Esophagus squamous epithelium (tissue), 5 donors: Measurements from ENCODE around the gene CCND2. TPM values are rescaled to one million over a fixed set of nuclear protein-coding genes. Genes with fewer than 3 reads are reported as not detected.

Source experiments
- DNase-seq: peaks from one replicate; lab custom pipeline; 2025; lab: John Stamatoyannopoulos, UW
- H3K27ac ChIP-seq, 4 donors: fragments of 200-600 bp; sonication (generic); one replicate each; pipeline ENCODE4 v1.5.1; 2016 to 2019; ENCODE audit warnings: mild to moderate bottlenecking in 1 of 4
- H3K27me3 ChIP-seq, 4 donors: fragments of 200-600 bp; sonication (generic); 1 replicate in 3 of 4; 2 replicates in 1 of 4; pipeline versions ENCODE4 v1.5.1 to v1.6.0; 2017 to 2021; ENCODE audit warnings: antibody characterized with exemption in 1 of 4
- H3K36me3 ChIP-seq, 3 donors: fragments of 200-600 bp; sonication (generic); one replicate each; pipeline ENCODE4 v1.5.1; 2016 to 2019
- H3K4me1 ChIP-seq, 3 donors: fragments of 200-600 bp; sonication (generic); one replicate each; pipeline ENCODE4 v1.5.1; 2017 to 2019
- H3K4me3 ChIP-seq, 4 donors: fragments of 200-600 bp; sonication (generic); 1 replicate in 3 of 4; 2 replicates in 1 of 4; pipeline ENCODE4 v1.5.1; 2016 to 2019; ENCODE audit warnings: mild to moderate bottlenecking in 2 of 4, moderate library complexity in 1 of 4
- H3K9me3 ChIP-seq, 3 donors: fragments of 200-600 bp; sonication (generic); one replicate each; pipeline ENCODE4 v1.5.1; 2016 to 2019
- POLR2A ChIP-seq, 4 donors: fragments of 450-650 bp; IDR thresholded peaks; one replicate each; pipeline ENCODE4 v1.6.1; 2017; ENCODE audit warnings: antibody characterized with exemption in 4 of 4, mild to moderate bottlenecking in 4 of 4, moderate library complexity in 3 of 4
- WGBS, 2 donors: methylation state at CpG; one replicate each; pipeline ENCODE4 v1.1.5; 2018; 5-methylcytosine and 5-hydroxymethylcytosine counted together
- intact Hi-C: fragments of 100-400 bp; cut with DNase I; formaldehyde crosslinking; loops from one replicate; pipeline ENCODE4 v1.15.0; 2022
- total RNA-seq, 4 donors: library from RNA; depleted of rRNA; stranded (reverse); fragments of >200 nt; gene quantifications; one replicate each; pipeline ENCODE4 v1.1.0, GENCODE V29; 2016
- TF ChIP-seq, protein P1 (sequence below), 6 experiments: fragments of 450-650 bp in 4 of 6; fragments of 200-600 bp in 2 of 6; sonication (generic) in 2 of 6; IDR thresholded peaks; one replicate each; pipeline ENCODE4 v1.5.1; 2016 to 2019; ENCODE audit warnings: antibody characterized with exemption in 6 of 6, mild to moderate bottlenecking in 4 of 6, moderate library complexity in 4 of 6
- donor health status: DM: yes; HTN: yes; CAD: no.

CCND2 gene
- total RNA-seq, 4 donors from 2014 or later: 13.9 to 49.8 (median 35.9) TPM

DNA sequence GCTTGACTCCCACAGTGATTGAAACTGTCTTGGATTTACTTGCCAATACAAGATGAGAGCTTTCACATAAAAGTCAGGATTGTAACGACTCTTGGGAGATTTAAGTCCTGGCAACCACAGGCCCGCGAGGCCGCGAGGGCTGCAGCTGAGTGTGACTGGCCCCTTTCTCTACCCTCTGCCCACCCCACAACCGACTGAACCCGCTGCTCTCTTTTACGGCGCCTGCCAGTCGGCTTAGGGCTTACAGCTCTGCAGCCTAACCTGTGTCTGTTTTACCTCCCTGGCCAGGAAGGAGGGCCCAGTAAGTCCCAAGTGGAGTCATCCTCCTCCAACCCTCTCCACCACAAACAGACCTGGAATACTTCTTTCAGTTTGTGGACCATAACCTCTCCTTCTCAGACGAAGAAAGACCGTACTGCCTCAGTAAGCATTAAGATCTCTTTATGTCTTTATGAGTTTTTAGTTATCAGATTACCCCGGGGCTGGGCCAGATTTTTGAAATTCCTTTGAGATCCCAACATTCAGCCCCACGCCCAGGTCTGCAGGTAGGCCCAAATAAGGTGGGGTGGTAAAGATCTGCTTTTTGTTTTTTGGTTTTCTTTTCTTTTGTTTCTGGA lies 34.9 kb downstream of the CCND2 start:
- H3K4me3 ChIP-seq: peak overlapping the region in 3 of 4 donors; percentile 9 to 48 (median 16)
- TF ChIP-seq, protein P1, sequence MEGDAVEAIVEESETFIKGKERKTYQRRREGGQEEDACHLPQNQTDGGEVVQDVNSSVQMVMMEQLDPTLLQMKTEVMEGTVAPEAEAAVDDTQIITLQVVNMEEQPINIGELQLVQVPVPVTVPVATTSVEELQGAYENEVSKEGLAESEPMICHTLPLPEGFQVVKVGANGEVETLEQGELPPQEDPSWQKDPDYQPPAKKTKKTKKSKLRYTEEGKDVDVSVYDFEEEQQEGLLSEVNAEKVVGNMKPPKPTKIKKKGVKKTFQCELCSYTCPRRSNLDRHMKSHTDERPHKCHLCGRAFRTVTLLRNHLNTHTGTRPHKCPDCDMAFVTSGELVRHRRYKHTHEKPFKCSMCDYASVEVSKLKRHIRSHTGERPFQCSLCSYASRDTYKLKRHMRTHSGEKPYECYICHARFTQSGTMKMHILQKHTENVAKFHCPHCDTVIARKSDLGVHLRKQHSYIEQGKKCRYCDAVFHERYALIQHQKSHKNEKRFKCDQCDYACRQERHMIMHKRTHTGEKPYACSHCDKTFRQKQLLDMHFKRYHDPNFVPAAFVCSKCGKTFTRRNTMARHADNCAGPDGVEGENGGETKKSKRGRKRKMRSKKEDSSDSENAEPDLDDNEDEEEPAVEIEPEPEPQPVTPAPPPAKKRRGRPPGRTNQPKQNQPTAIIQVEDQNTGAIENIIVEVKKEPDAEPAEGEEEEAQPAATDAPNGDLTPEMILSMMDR (IDR thresholded peaks at IDR 0.05): no peak
- no peak for TF ChIP-seq POLR2A (IDR thresholded peaks at IDR 0.05)
- DNase-seq: no peak
- peak overlapping the region in 2 of 4 donors; percentile 27 to 57 for H3K27ac ChIP-seq
- peaks cover 0 to 20% (median 0%) of the 10 kb centered on the region in 3 donors for H3K36me3 ChIP-seq
- no peaks in the 10 kb centered on the region for H3K9me3 ChIP-seq
- intact Hi-C loops: no loop called here
- H3K27me3 ChIP-seq: no peaks in the 10 kb centered on the region
- WGBS, 2 donors: 52 to 71% methylated on average over 14 of the region's 14 CpGs
- H3K4me1 ChIP-seq: peaks cover 3 to 29% (median 7%) of the 10 kb centered on the region in 3 donors

DNA sequence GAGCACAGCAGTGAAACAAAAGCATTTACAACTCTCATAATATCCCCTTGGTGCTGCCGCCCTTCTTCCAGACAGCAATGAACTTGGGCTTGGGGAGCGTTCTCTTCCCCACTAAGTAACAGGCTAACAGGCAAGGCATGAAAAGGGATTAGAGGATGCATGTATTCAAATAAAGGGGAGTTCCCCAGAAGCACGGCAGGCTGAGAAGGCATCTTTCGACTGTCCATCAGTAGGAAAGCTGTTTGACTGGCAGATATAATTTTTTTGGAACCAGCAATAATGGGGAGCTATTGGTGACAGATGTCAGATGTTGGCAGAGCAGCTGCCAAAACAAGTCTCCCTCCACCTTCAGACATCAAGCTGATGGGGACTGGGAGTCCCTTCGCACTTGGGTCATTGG lies 38.2 kb downstream of the CCND2 start:
- H3K36me3 ChIP-seq: no peaks in the 10 kb centered on the region
- WGBS, 2 donors: 91 to 92% methylated on average over 3 to 5 of the region's 5 CpGs
- no peaks in the 10 kb centered on the region for H3K9me3 ChIP-seq
- TF ChIP-seq POLR2A (IDR thresholded peaks at IDR 0.05): no peak
- TF ChIP-seq, protein P1 (IDR thresholded peaks at IDR 0.05): no peak
- H3K4me1 ChIP-seq: peaks cover 3 to 18% (median 7%) of the 10 kb centered on the region in 3 donors
- intact Hi-C loops: no loop called here
- H3K27ac ChIP-seq: no peak overlapping the region
- DNase-seq: no peak
- H3K4me3 ChIP-seq: no peak overlapping the region
- H3K27me3 ChIP-seq: no peaks in the 10 kb centered on the region

DNA sequence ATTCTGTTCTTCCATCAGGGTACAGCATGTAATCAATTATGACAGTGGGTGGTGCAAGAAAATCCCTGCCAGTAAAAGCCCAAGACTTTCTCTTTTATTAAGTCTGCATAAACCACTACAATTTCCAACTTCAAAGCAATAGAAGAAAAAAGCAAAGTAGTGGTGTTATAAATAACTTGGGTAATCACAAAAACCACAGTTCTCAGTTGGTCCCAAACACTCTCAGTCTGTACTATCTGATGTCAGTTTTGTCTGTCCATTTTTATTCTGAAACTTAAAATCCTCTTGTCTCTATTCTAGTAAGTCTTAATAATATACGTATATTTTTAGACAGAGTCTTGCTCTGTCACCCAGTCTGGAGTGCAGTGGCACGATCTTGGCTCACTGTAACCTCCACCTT lies 38.7 kb downstream of the CCND2 start:
- no peak overlapping the region for H3K4me3 ChIP-seq
- 83 to 94% methylated on average over 1 to 2 of the region's 2 CpGs for WGBS, 2 donors
- H3K4me1 ChIP-seq: peaks cover 3 to 15% (median 7%) of the 10 kb centered on the region in 3 donors
- no peak overlapping the region for H3K27ac ChIP-seq
- no peaks in the 10 kb centered on the region for H3K27me3 ChIP-seq
- no peaks in the 10 kb centered on the region for H3K9me3 ChIP-seq
- no peaks in the 10 kb centered on the region for H3K36me3 ChIP-seq
- TF ChIP-seq, protein P1 (IDR thresholded peaks at IDR 0.05): no peak
- no peak for TF ChIP-seq POLR2A (IDR thresholded peaks at IDR 0.05)
- intact Hi-C loops: no loop called here
- no peak for DNase-seq

DNA sequence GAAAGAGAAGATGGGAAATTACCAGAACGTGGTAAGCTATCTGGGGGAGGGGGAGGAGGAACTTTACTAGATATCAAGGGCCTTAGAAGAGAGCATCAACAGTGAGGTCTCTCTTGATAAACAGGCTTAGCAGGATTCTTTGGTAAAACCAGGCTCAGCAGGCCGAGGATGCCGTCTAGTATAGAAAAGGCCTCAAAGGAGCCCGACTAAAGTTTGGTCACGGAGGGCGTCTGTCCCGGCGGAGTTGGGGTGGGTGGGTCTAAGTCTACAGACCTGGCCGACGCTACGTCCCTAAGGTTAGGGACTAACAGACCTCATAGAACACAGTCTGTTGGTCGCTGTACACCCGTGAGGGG lies 46.9 kb downstream of the CCND2 start:
- H3K4me3 ChIP-seq: peak overlapping the region; percentile 66 to 88 (median 80)
- no peaks in the 10 kb centered on the region for H3K27me3 ChIP-seq
- TF ChIP-seq, protein P1 (IDR thresholded peaks at IDR 0.05): no peak
- TF ChIP-seq POLR2A (IDR thresholded peaks at IDR 0.05): no peak
- 3 to 4% methylated on average over 3 to 5 of the region's 13 CpGs for WGBS, 2 donors
- no peak for DNase-seq
- intact Hi-C loops: no loop called here
- H3K36me3 ChIP-seq: peaks cover 0 to 8% (median 0%) of the 10 kb centered on the region in 3 donors
- no peaks in the 10 kb centered on the region for H3K9me3 ChIP-seq
- peaks cover 8 to 26% (median 9%) of the 10 kb centered on the region in 3 donors for H3K4me1 ChIP-seq
- H3K27ac ChIP-seq: peak overlapping the region; percentile 84 to 94 (median 90)

DNA sequence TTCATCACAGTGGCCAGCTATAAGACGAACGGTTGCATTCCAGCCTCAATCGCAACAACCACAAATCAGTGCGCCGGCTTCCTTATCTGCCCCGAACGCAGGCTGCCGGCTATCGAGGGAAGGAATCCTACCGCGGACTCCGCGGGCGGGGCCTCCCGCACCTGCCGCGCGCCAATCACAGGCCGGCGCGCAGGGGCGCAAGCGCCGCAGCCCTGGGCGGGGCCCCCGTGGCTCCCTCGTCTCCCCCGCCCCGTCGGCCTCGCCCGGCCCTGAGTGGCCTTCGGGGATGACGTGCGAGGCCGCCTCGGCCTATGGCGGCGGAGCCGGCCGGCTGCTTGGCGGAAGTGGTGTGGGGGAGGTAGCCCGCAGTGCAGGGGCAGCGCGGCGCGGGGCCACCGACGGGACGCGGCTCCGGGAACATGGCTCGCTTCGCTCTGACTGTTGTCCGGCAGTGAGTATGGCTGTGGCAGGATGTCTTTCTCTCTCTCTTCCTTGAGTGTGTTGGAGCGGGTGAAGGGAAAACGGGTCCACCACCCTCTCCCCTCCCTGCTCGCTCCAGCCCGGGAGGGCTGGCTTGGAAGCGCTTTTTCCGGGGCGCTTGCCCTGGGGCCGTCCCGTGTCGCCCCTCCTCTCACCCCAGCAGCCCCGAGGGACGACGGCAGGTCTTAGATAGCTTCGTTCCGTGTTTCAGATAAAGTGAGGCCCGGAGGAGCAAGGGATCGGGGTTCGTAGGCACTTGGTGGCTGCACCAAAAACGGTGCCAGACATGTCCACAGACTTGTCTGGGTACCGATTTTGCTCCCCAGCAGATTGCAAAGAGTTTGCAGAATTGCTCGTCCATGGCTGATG lies 47.5 kb downstream of the CCND2 start, which contains the start of gene TIGAR:
Gene TIGAR, plus strand, starts transcription at position 361 of the 849 bp plus-strand sequence. Its CDS starts 59 bp downstream, at position 420.
- WGBS, 2 donors: 0% methylated on average over 4 to 17 of the region's 76 CpGs

More for the DNA sequence above, 47.5 kb downstream of the CCND2 start, which contains the start of gene TIGAR:
- peak in 3 of 4 donors; percentile 68 to 87 (median 81) for TF ChIP-seq POLR2A (IDR thresholded peaks at IDR 0.05)
- TF ChIP-seq, protein P1 (IDR thresholded peaks at IDR 0.05): peak in 1 of 6 experiments; percentile 8
- peaks cover 0 to 8% (median 0%) of the 10 kb centered on the region in 3 donors for H3K36me3 ChIP-seq
- no peaks in the 10 kb centered on the region for H3K9me3 ChIP-seq
- intact Hi-C loops: no loop called here
- DNase-seq: peak; percentile 61
- H3K4me3 ChIP-seq: peak within 1 kb of the TSS; percentile 66 to 88 (median 80)
- H3K27ac ChIP-seq: peak within 1 kb of the TSS; percentile 84 to 94 (median 90)
- peaks cover 8 to 26% (median 9%) of the 10 kb centered on the region in 3 donors for H3K4me1 ChIP-seq
- H3K27me3 ChIP-seq: no peaks in the 10 kb centered on the region
